ENCODE data around the gene KDM5C. TPM values are rescaled to one million over a fixed set of nuclear protein-coding genes. Genes with fewer than 3 reads are reported as not detected.

KDM5C gene
- total RNA-seq, 1 experiment from 2014 or later: 112 TPM

DNA sequence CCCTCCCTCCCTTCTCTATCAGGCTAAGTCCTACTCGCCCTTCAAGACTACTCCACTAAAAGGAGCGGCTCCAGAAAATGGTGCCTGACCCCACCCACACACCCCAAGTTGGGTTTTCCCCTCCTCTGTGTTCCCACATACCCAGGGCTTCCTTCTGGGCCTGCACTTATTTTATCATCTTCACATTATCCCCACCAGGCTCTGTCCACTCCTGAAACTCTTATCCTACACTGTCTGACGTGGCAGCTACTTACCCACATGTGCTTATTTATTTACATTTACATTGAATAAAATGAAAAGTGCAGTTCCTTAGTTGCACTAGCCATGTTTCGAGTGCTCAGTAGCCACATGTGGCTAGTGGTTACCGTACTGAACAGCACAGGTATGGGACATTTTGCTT, 5.1 kb upstream of the KDM5C start (continued):
- TF ChIP-seq E2F5 (CRISPR knock-in tag; IDR thresholded peaks at IDR 0.05) (no peak), TEAD4 (CRISPR knock-in tag; IDR thresholded peaks at IDR 0.05) (no peak), CREM (CRISPR knock-in tag; IDR thresholded peaks at IDR 0.05) (no peak)

- H3K9me3 Mint-ChIP-seq: no peaks in the 10 kb centered on the region
- peaks cover 15% of the 10 kb centered on the region for H3K4me1 Mint-ChIP-seq
- H3K4me3 Mint-ChIP-seq: no peak overlapping the region
- TF ChIP-seq AFF4 (CRISPR knock-in tag; IDR thresholded peaks at IDR 0.05; ENCODE audit: borderline replicate concordance) (no peak), ZNF263 (CRISPR knock-in tag; IDR thresholded peaks at IDR 0.05; ENCODE audit: low read depth) (no peak), ZSCAN18 (CRISPR knock-in tag; IDR thresholded peaks at IDR 0.05) (no peak), NR3C1 (CRISPR knock-in tag; conservative IDR thresholded peaks at IDR 0.05; ENCODE audit: low read depth) (no peak), USF2 (CRISPR knock-in tag; IDR thresholded peaks at IDR 0.05) (no peak), CREB1 (CRISPR knock-in tag; IDR thresholded peaks at IDR 0.05) (no peak), ZMAT4 (CRISPR knock-in tag; IDR thresholded peaks at IDR 0.05) (no peak), CBFB (CRISPR knock-in tag; IDR thresholded peaks at IDR 0.05; ENCODE audit: low read depth) (no peak), ZNF423 (CRISPR knock-in tag; IDR thresholded peaks at IDR 0.05) (no peak), NR1H2 (CRISPR knock-in tag; IDR thresholded peaks at IDR 0.05) (no peak), SOX15 (CRISPR knock-in tag; IDR thresholded peaks at IDR 0.05) (no peak)
- TF ChIP-seq, protein P1, sequence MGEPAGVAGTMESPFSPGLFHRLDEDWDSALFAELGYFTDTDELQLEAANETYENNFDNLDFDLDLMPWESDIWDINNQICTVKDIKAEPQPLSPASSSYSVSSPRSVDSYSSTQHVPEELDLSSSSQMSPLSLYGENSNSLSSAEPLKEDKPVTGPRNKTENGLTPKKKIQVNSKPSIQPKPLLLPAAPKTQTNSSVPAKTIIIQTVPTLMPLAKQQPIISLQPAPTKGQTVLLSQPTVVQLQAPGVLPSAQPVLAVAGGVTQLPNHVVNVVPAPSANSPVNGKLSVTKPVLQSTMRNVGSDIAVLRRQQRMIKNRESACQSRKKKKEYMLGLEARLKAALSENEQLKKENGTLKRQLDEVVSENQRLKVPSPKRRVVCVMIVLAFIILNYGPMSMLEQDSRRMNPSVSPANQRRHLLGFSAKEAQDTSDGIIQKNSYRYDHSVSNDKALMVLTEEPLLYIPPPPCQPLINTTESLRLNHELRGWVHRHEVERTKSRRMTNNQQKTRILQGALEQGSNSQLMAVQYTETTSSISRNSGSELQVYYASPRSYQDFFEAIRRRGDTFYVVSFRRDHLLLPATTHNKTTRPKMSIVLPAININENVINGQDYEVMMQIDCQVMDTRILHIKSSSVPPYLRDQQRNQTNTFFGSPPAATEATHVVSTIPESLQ (CRISPR knock-in tag; IDR thresholded peaks at IDR 0.05): no peak
- no peaks in the 10 kb centered on the region; the same call in 1 of the 2 replicates for H3K36me3 Mint-ChIP-seq
- DNase-seq (ENCODE audit: low spot score) (no peak), ATAC-seq (no peak)
- H3K27ac Mint-ChIP-seq: no peak overlapping the region
- CTCF ChIA-PET: interaction anchor here (1.0 kb wide), 1 partner anchor 12 kb away, joined by 3 read pairs; no protein-coding TSS in a partner anchor
- POLR2A ChIA-PET: no interaction called here
- H3K27me3 Mint-ChIP-seq (ENCODE audit: low read depth): no peaks in the 10 kb centered on the region
Measured at GRCh38 chrX:53227224-53227765, 2.3 kb upstream of the KDM5C start.

Data from WTC11 (cell line).